GM19328 (cell line): Measurements from ENCODE around the gene BMP8A.
"Not testable (repeated sequence)": the region's sequence is repeated elsewhere in the genome, so short reads cannot be mapped to it uniquely, and the experiment has no call there.

Experiments
- ATAC-seq: cut with Tn5 transposase; IDR thresholded peaks from one replicate; pipeline ENCODE4 v1.9.1; 2021; ENCODE audit warnings: mild to moderate bottlenecking, moderate library complexity; ENCODE audit not compliant: unreplicated experiment

Gene BMP8A

GRCh38 chr1:39525366-39526165 lies 34.1 kb downstream of the BMP8A start:
- peak; percentile 87 for ATAC-seq

DNA sequence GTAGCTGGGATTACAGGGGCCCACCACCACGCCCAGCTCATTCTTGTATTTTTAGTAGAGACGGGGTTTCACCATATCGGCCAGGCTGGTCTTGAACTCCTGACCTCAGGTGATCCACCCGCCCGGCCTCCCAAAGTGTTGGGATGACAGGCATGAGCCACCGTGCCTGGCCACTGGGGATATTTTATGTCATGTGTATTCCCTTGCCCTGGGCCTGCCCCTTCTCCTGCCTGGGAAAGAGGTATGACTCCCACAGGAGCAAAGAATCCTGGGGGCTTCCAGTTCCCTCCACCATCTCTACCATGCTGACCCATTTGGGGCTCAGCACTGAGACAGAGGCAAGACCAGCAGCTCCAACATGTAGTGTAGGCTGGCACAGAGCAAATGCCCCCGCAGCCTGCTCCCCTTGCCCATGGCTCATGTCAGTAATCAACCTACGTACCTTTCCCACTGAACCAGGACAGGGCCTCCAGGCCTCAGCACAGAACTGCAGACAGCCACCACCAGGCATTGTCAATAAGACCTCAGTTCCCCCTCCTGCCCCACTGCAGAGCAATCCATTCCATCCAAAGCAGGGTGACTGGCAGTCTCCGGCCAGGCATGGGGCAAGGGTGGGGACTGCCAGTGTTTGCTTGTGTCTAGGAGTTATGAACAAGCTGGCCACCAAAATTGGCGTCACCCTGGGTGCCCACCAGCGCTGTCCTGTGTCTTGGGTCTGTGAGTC lies 35.2 kb downstream of the BMP8A start:
- ATAC-seq: no peak

DNA sequence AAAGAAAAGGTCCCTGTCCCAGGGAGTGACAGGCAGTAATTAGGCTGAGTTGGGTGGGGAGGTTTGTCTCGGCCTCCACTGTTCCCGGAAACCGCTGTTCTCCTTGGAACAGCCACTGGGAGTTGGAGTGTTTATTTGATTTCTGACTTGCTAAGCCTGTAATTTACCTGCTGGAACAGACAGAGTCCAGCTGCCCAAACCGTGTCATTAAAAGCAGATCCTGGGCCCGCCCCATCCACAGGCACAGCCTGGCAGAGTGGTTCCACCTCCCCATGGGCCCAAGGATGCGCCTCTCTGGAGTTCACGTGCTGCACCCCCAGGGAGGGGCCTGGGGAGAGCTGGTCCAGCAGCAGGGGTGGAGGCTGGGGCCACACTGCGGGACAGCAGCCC lies 35.7 kb downstream of the BMP8A start:
- ATAC-seq: not testable (repeated sequence)

DNA sequence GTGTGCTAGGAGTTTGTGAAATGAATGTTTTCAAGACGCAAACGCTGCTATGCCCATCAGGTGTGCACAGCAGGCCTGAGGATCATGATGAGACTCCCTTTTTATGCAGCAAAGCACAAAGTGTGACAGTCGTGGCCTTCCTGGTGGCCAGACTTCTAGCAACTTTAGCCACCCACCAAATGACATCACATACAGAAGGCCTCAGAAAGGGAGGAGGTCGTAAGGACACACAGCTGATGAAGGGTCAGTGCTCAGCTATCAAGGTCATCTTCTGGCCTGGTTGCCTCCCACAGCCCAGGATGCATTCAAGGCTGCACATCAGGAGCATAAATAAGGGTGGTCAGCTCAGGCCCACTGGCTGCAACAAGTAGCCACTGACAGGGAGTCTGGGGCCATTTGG lies 36.6 kb downstream of the BMP8A start:
- ATAC-seq: no peak

DNA sequence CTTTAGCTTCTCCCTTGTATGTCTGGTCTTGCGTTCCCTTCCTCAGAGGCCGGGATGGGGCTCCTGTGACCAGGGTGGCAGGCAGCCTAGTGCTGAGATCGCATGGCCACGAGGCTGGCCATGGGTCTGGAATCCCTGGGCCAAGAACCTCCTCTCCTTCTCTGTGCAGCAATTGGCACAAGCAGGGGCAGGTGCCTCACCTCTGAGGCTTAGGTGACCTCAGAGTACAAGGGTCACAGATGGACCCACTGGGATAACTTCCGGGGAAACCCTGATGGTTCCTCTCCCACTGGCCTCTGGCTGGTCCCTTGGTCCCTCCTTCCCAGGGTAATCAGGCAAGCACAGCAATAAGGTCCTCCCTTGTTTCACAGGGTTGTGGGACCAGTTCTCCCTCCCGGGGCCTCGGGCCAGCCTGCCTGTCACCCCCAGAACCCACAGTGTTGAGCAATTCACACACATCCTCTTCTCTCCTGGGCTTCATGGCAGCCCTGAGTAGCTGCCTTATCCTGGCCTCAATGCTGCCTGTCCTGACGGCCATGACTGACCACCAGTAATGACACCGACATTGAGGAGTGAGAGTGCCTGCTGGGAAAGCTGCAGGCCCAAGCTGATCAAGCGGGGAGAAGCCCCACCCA lies 38.6 kb downstream of the BMP8A start:
- ATAC-seq: no peak

GRCh38 chr1:39531526-39531925 lies 40.1 kb downstream of the BMP8A start:
- ATAC-seq: no peak

DNA sequence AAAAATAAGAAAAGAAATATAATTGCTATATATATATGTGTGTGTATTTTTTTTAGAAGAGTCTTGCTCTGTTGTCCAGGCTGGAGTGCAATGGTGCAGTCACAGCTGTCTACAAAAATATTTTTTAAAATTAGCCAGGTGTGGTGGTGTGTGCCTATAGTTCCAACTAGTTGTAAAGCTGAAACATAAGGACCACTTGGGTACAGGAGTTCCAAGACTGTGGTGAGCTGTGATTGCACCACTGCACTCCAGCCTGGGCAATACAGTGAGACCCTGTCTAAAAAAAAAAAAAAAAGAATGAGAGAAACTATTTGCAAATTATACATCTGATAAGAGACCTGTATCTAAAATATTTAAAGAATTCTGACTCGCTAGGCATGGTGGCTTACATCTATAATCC lies 42.0 kb downstream of the BMP8A start:
- no peak for ATAC-seq

- ATAC-seq: no peak
Measured at GRCh38 chr1:39538531-39539251, 47.3 kb downstream of the BMP8A start.

DNA sequence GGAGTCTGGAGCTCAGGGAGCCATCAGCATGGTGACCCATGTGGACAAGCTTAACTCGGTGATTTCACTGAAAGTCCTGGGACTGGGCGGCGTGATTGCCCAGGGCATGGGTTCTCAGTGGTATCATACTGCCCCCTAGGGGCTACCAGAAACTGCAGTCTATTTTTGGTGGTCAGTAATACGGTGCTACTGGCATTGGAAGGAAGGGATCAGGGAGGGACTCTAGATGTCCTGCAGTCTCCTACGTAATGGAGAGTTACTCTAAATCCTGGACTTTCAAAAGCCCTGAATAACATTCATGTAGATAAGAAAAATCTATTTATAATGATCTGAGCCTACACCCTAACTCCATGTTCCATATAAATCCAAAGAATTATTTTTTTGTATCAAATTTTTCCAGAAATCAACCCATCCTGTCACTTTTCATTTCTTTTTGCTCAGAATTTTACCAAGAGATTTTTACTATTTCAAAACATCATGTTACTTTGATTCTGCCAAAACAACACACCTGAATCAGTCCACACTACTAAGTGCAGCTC lies 47.9 kb downstream of the BMP8A start:
- no peak for ATAC-seq

GRCh38 chr1:39540504-39541031 lies 49.1 kb downstream of the BMP8A start:
- ATAC-seq: no peak

DNA sequence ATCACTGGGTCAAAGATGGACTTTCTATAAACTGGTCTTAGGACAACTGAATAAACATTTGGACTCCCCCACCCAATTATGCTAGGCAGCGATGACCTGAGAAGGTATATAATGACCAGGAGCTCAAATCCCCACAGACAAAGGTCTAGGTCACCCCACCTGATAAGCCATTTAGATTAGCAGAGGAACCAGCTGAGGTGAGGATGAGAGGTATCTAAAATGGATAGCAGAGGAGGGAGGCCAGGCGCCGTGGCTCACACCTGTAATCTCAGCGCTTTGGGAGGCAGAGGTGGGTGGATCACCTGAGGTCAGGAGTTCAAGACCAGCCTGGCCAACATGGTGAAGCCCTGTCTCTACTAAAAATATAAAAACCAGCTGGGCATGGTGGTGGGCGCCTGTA lies 51.5 kb downstream of the BMP8A start:
- no peak for ATAC-seq

DNA sequence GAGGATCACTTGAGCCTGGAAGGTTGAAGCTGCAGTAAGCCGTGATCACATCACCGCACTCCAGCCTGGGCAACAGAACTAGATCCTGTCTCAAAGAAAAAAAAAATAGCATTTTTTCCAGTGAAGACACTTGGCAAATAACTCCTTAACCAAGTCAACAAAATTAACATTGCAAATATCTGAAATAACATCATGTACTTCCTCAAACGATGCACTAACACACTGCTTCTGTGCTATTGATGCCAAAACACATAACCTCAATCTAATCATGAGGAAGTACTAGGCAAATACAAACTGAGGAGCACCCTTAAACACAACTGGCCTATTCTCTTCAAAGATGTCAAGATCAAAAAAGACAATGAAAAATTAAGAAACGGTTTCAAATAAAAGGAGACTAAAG lies 52.9 kb downstream of the BMP8A start:
- no peak for ATAC-seq

- ATAC-seq: no peak
Measured at GRCh38 chr1:39545531-39545930, 54.1 kb downstream of the BMP8A start.

DNA sequence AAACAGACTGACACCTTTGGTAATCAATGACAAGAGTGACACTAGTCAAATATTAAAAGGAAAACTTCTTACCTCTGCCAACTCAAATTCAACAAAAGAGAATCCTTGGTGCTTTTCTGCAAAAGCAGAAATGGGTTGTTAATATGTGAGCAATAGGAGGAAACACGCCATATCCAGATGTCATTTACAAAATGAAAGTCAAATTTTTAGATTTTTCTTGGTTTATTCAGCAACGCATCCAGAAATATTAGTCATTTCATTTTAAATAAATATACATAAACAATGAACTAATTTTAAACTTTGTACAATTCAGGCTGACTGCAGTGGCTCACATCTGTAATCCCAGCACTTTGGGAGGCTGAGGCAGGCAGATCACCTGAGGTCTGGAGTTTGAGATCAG lies 62.8 kb downstream of the BMP8A start:
- no peak for ATAC-seq

- ATAC-seq: no peak
Measured at GRCh38 chr1:39561279-39561678, 69.8 kb downstream of the BMP8A start.

- no peak for ATAC-seq
Measured at GRCh38 chr1:39562886-39563285, 71.5 kb downstream of the BMP8A start.

DNA sequence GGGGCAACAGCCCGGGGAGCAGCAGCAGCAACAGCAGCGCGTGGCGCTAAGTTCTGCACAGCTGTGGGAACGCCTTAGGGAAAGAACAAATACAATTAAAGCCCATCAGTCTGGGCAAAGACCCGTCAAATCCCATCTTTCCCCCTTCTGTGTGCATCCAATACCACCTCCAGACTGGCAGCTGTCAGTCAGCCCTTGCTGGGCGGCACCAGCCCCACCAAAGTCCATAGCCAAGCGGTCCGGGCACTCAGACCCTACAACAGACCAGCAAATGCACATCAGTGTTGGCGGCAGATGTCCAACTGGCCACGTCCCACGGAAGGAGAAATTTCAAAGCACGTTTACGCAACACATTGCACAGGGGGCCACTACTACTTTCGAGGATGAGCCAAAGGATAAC lies 72.2 kb downstream of the BMP8A start:
- no peak for ATAC-seq

- no peak for ATAC-seq
Measured at GRCh38 chr1:39564340-39564739, 72.9 kb downstream of the BMP8A start.

- no peak for ATAC-seq
Measured at GRCh38 chr1:39564941-39565340, 73.5 kb downstream of the BMP8A start.

GRCh38 chr1:39566441-39567137 lies 75.2 kb downstream of the BMP8A start:
- no peak for ATAC-seq
